GM23338 (cell line): ENCODE data around the gene CELSR3. TPM values are rescaled to one million over a fixed set of nuclear protein-coding genes. Genes with fewer than 3 reads are reported as not detected.

ENCODE experiments used
- CREB1 ChIP-seq: fragments of 250-450 bp; sonication (Bioruptor Pico); IDR thresholded peaks from 2 replicates; pipeline ENCODE4 v1.5.0; 2020; ENCODE audit warnings: low read depth, mild to moderate bottlenecking, moderate library complexity
- EZH2 ChIP-seq: fragments of 200-600 bp; sonication (generic); IDR thresholded peaks from one replicate; pipeline ENCODE4 v1.8.0; 2017; ENCODE audit warnings: antibody characterized with exemption, mild to moderate bottlenecking, low read depth; ENCODE audit not compliant: unreplicated experiment
- NANOG ChIP-seq: IDR thresholded peaks from 2 replicates; pipeline ENCODE4 v1.6.1; 2016; ENCODE audit warnings: antibody characterized with exemption, borderline replicate concordance
- POLR2AphosphoS5 ChIP-seq: IDR thresholded peaks from 2 replicates; pipeline ENCODE4 v1.6.1; 2016; ENCODE audit warnings: antibody characterized with exemption, low read depth
- ZNF462 ChIP-seq: fragments of 250-450 bp; sonication (Bioruptor Pico); IDR thresholded peaks from 2 replicates; pipeline ENCODE4 v1.5.0; 2020; ENCODE audit warnings: mild to moderate bottlenecking, moderate library complexity
- polyA plus RNA-seq: library from polyadenylated mRNA; unstranded; fragments of >200 nt; fragmentation: Nextera tagmentation; extraction: Ambion mirVana; gene quantifications from 2 replicates; pipeline ENCODE4 v1.2.1, GENCODE V29; 2016
- total RNA-seq: library from RNA; depleted of rRNA; stranded (reverse); fragments of >200 nt; shearing (Covaris generic); gene quantifications from 2 replicates; pipeline ENCODE4 v1.2.3, GENCODE V29; 2014
- TF ChIP-seq, protein P1 (sequence below): IDR thresholded peaks from one replicate; pipeline ENCODE4 v1.6.1; 2018; ENCODE audit warnings: antibody characterized with exemption; ENCODE audit not compliant: unreplicated experiment

CELSR3 gene
- total and polyA plus RNA-seq, 2 experiments from 2014 or later: 7.5 to 33.3 TPM

DNA sequence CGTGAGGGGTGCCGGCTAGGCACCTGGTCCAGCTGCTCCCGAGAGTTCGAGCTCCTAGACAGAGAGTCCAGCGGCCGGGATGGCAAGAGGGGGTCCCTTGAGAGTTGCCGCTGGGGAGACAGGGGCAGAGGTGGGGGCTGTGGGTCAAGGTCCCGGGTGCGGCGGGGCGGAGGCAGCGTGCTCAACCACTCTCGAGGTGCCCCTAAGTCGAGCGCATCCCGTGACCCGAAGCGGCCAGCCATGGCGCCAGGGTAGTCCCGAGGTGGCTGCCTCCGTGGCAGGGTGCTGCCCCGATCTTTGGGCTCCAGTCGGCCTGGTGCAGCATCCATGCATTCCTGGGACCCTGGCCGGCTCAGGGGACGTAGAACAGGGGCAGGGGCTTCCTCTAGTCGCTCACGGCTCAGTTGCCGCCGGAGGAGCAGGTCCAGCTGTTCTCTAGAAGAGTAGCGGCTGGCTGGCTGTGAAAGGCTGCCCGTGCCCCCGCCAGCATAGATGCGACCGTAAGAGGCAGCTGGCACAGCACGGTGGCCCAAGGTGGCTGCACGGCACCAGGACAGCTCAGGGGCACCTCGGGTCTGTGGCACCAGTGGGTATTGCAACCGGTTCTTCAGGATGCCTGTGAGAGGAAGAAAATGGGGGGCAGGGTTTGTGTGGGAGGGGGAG lies 22.6 kb downstream of the CELSR3 start (continued):
- TF ChIP-seq ZNF462 (no peak), CREB1 (CRISPR knock-in tag) (no peak), POLR2AphosphoS5 (no peak), EZH2 (no peak), NANOG (no peak)
- TF ChIP-seq, protein P1, sequence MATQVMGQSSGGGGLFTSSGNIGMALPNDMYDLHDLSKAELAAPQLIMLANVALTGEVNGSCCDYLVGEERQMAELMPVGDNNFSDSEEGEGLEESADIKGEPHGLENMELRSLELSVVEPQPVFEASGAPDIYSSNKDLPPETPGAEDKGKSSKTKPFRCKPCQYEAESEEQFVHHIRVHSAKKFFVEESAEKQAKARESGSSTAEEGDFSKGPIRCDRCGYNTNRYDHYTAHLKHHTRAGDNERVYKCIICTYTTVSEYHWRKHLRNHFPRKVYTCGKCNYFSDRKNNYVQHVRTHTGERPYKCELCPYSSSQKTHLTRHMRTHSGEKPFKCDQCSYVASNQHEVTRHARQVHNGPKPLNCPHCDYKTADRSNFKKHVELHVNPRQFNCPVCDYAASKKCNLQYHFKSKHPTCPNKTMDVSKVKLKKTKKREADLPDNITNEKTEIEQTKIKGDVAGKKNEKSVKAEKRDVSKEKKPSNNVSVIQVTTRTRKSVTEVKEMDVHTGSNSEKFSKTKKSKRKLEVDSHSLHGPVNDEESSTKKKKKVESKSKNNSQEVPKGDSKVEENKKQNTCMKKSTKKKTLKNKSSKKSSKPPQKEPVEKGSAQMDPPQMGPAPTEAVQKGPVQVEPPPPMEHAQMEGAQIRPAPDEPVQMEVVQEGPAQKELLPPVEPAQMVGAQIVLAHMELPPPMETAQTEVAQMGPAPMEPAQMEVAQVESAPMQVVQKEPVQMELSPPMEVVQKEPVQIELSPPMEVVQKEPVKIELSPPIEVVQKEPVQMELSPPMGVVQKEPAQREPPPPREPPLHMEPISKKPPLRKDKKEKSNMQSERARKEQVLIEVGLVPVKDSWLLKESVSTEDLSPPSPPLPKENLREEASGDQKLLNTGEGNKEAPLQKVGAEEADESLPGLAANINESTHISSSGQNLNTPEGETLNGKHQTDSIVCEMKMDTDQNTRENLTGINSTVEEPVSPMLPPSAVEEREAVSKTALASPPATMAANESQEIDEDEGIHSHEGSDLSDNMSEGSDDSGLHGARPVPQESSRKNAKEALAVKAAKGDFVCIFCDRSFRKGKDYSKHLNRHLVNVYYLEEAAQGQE: no peak
